ENCODE data around the gene TARBP2.
"Not testable (repeated sequence)": the region's sequence is repeated elsewhere in the genome, so short reads cannot be mapped to it uniquely, and the experiment has no call there.

TARBP2 gene

DNA sequence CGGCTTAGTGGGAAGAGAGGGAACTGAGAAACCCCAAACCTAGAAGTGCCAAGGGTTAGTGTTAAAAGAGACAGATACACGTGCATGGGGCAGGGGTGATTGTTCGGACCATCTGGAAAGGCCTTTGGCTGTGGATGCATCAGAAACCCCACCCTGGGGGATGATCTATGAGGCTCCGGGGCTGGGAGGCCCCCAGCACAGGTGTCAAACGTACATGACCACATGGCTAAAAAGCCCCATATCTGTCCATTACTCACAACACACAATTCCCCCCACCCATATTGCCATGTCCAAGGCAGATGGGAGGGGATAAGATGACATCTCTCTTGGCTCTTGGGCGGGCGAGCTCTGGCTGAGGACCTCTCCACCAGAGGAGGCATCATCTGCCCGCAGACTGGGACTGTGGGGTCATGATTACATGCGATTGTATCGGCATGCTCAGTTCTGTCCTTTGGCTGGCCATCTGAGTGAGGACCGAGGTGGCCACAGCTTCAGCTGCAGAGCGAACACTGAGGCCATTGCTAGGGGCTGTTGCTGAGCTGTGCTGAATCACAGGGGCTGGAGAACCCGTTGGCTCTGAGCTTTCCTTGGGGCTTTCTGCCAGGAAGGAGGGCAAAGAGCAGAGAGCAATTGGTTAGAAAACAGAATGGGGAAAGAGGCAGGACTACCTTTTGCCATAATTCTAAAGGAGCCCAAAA is 15.8 kb downstream of the TARBP2 start:
- DNase-seq, result no peak

DNA sequence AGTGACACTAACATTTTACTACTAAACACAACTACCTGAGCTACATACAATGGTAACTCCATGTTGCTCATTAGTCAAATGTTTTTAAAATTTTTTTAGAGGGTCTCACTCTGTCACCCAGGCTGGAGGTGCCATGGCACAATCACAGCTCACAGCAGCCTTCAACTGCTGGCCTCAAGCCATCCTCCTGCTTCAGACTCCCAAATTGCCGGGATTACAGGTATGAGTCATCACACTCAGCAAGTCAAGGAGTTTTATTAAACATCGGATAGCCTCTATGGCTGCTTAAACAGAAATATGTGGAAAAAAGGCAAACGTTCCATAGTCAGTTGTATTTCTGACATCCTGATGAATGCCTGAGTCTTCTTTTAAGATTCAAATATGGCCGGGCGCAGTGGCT is 17.3 kb downstream of the TARBP2 start:
- DNase-seq, result no peak

DNA sequence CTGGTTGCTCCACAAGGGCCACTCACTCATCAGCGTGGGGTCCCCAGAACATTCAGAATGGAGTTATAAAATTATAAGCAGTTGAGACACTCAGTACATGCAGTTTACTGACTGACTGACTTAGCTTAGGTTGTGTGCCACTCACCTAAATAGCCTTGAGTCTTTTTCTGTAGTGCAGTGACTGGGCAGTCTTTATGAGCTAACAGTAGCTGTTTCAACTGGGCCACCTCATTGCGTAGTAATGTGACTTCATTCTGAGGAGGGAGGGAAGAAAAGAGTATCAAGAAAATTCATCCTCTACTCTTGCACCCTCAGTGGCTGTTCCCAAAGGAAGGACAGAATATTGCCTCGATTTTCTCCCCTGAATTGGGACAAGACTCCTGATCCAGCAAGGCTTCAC is 22.0 kb downstream of the TARBP2 start:
- DNase-seq, result no peak

DNA sequence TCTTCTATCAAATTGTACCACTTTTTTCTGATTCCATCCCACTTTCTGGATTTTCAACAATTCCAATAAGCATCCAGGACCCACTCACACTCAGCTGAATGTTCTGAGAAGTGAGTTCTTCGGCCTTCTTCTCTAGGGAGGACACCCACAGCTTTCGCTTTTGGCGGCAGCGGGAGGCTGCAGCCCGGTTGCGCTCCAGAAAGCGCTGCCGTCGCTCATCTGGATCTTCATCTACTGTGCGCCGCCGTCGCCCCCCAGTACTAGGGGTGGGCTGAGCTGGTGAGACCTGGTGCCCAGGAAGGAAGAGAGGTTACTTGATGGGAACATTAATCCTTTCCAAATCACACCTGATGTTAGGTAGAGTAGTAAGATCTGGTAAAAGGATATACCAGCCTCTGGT is 23.4 kb downstream of the TARBP2 start:
- no peak for DNase-seq

DNA sequence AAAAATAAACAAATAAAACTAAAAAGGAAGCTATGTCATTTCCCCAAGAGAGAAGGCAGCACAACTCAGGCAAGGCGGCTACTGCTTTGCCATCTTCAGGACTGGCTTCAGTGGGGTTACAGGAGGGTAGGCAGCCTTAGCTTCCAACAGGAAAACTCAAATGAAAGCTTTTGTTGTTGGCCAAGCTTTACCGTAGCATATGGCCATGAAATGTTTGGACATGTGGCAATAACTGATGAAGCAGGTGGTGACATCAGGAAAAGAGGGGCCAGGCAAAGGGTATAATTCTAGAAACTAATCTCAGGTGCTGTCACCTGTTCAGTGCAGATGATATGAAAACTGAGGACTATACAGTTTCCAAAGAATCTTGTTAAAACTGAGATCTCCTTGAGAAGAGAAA is 29.0 kb downstream of the TARBP2 start:
- no peak for DNase-seq

DNA sequence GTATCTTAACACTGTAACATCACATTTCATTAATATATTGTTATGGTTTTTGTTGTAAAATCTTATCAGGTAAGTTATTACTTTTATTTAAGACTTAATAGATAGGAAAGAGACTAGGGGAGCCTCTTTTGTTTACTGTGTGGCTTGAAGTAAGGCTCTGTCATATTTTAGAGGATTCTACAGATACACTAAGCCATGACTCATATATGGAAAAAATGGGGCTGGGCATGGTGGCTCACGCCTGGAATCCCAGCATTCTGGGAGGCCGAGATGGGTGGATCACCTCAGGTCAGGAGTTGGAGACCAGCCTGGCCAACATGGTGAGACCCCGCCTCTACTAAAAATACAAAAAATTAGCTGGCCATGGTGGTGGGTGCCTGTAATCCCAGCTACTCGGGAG is 29.8 kb downstream of the TARBP2 start:
- DNase-seq, result no peak

DNA sequence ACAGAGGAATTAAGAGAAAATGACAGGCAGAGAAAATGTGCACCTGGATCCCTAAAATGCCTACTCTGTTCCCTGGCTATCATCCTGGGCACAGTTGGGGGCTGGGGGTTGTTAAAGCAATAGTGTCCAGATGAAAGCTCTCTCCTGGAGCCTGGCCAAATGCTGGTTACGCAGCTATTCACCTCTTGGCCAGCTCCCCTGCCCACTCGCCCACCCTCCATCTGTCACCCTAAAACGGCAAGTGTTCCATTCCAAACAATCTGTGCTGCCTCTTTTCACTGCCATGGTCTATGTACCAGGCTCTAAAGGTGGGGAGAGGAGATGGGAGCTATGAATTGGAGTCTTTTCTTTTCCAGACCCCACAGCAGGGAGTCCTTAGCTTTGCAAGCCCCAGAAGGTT is 30.9 kb downstream of the TARBP2 start:
- no peak for DNase-seq

DNA sequence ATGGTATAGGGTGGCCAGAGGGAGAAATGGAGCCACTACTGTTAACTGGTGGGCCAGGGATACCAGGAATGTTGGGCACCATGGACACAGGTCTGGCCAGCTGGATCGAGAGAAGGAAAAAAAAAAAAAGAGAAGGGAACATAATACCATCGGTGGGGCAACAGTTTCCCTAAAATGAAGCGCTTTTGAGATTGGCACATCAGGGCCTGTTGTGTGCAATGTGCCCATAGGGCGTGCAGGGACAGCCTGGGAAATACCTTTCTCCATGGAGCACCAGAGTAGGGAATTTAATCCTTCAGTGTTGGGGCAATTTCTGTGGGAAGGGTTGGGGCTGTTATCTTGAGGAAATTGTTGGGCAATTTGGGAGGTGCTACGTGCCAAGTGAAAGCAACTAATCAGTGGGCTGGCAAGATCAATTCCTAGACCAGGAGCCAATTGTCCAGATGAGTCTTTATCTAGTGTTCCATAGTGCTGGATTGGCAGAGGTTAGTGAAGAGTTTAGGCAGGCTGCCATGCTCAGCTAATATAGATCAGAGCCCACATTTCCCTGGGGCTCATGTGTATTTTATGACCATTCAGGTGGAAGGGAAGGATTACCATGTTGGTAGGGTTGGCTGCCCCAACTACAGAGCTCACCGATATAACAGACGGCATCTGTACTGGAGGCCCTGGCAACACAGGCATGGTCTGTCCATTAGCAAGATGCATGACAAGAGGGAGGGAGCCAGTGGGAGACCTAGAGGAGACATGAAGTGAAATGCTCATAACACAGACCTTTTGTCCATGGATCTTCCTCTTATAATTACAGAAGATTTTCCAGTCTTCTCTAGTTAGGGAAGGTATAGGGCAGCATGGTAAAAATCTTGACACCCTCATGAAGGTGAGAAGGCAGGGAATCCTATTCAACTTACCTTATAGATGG is 31.7 kb downstream of the TARBP2 start:
- DNase-seq, result no peak

DNA sequence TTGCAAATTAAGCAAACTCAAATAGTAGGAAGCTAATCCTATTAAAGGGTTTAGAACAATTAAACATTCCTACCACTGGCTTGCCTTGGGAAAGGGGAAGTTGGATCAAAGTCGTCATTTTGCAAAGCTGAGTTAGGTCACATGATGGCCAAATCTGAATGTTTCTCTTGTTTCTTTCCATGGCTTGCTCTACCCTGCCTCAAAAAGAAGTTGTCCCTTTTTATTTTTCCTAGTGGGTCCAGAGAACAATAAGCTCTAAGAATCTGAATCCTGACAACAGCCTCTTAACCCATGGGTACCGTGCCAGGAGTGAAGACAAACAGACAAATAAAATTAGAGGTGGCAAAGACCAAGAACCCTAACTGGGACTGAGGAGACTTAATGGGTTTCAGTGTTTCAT is 32.4 kb downstream of the TARBP2 start:
- no peak for DNase-seq

DNA sequence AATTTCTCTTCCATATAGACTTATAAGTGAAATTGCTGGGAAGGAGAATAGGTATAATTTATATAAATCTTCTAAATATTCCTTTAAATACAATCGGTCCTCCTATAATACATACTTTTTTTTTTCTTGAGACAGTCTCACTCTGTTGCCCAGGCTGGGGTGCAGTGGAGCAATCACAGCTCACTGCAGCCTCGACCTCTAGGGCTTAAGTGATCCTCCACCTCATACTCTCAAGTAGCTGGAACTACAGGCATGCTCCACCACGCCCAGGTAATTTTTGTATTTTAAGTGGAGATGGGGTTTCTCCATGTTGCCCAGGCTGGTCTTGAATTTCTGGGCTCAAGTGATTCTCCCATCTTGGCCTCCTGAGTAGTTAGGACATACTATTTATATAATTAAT is 35.9 kb downstream of the TARBP2 start:
- no peak for DNase-seq

DNA sequence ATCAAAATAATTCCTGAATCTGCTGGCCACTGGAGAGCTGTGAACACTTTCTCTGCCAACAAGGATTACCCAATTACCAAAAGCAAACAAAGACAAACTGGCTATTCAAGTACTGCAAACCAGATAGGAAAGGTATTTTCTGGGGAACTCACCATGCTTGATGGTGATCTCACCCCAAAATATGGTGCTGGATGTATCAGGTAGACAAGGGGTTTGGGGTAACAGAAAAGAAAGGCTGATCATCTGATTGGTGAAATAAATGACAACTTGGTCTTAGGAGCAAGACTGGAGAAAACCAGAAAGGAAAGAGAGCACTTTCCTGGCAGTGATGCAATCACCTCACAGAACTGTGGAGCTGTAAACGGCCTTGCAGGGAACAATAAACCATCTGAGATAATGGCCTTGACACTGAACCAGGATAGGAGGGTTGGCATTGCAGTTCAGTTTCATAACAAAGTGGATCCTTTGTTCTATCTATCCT is 37.2 kb downstream of the TARBP2 start:
- DNase-seq, result peak; percentile 98

DNA sequence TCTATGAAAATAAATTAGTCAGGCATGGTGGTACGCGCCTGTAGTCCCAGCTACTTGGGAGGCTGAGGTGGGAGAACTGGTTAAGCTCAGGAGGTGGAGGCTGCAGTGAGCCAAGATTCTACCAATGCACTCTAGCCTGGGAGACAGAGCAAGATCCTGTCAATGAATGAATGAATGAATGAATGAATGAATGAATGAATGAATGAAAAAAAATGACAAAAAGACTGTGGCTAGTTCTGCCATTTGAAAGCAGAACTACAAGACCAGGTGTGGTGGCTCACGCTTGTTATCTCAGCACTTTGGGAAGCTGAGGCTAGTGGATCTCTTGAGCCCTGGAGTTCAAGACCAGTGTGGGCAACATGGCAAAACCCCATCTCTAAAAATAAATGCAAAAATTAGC is 38.4 kb downstream of the TARBP2 start:
- no peak for DNase-seq

DNA sequence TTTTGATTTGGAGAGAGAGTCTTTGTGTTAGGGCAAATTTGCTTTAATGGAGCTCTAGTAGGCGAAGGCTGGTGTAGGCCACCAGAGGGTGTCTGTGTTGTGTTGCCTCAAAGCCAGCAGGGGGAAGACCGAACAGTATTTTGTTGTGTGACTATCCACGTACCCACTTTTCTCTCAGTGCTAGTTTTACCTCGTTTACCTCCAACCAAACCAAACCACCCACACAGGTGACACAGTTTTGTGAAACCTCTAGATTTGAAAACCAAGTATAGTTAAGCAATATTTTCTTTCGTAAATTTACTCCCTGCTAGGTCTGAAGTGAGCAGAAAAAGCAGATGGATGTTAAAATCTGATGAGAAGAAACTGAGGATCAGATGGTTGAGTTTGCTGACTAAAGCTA is 42.5 kb downstream of the TARBP2 start:
- DNase-seq, result peak; percentile 35

DNA sequence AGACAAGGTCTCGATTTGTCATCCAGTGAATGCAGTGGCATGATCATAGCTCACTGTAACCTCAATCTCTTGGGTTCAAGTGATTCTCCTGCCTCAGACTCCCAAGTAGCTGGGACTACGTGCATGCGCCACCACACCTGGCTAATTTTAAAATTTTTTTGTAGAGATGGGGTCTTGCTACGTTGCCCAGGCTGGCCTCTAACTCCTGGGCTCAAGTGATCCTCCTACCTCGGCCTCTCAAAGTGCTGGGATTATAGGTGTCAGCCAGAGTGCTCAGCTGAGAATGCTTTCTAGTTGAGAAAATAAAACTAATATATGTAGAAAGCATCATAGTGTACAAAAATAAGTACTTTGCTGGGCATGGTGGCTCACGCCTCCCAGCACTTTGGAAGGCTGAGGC is 47.3 kb downstream of the TARBP2 start:
- DNase-seq, result not testable (repeated sequence)

DNA sequence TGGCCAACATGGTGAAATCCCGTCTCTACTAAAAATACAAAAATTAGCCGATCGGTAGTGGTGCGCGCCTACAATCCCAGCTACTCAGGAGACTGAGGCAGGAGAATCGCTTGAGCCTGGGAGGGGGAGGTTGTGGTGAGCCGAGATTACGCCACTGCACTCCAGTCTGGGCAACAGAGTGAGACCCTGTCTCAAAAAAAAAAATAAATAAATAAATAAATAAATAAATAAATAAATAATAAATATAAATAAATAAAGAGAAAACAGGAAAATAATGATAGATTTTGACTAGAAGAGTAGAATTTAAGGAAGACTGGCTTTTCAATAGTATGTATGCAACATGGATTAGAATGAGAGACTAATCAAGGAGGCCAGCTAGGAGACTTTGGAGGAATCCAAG is 49.0 kb downstream of the TARBP2 start:
- DNase-seq, result not testable (repeated sequence)

DNA sequence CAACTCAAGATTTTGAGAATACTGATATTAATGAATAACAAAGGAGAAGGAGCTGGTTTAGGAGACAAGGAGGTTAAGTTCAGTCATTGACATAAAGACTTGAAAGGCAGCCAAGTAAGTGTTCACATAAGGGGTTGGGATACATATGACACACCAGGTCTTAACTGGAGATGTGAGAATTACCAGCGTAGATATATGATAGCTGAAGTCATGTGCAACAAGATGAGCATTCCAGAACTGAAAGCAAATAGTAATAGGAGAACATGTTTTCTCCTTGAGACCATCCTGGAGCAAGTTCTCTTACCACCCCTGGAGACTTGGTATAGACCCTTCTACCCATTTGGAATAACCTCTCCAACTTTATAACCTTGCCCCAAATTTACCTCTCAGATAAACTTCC is 49.5 kb downstream of the TARBP2 start:
- no peak for DNase-seq

DNA sequence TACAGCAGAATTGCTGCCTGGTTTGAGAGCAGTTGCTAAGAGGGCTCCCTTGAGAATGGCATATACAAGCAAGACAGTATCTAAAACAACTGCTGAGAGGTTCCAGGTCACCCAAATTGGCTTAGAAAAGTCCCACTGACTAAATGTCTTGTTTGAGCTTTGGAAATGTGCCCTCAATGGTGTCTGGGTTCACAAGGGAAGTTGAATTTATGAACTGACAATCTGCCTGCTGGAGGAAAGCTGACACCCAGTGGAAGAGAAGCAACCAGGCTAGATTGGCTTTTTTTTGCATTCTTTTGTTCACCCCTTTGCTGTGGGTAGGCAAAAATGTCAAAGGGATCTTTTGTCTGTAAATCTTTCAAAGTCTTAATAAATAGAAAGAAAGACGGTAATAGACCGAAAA is 50.8 kb downstream of the TARBP2 start:
- DNase-seq, result no peak

DNA sequence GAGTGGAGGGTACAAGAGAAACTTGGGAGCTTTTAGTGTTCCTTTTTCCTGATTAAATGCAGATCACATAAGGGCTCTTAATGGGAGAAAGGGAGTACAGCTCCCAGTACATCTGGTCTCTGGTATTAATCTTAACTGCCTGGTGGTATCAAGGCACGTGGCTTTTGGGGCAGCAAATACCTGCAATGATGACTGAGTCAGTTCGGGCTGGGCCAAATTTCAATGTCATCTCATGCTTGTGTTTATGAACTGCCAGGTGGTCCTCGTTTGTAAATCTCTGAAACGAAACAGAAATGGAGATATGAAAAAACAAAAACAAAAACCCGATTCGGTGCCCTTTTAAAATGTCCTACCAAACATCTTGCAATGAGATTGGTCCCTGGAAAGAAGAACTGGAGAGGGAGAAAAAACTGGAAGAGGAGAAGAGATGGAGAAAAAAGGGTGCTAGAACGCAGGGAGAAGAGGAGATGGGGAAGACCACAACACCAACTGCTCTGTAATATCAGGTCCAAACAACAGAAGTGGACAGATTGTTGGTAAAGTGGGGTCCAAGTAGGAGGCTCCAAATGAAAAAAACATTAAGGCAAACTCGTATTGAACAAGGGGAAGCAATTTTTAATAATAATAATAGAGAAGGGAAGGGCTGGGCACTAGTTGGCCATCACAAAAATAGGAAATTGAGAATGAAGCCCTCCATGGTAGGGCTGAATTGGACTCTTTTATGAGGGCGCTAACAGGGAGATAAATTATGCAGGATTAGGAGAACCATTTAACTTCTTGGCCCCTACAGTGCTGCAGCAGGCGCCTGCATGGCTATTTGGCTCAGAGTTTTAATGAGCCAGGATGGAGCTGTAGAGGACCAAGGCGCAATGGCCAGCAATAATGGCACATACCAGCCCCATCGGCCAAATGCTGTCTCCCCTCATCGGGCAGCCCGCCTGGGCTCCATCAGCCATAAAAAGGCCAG is 51.6 kb downstream of the TARBP2 start:
- no peak for DNase-seq

Measured in NCI-H2029 treated with DMSO at 0.1 percent for 48 hours (cell line).